ENCODE measurements around the gene TCF12.

TCF12 gene

DNA sequence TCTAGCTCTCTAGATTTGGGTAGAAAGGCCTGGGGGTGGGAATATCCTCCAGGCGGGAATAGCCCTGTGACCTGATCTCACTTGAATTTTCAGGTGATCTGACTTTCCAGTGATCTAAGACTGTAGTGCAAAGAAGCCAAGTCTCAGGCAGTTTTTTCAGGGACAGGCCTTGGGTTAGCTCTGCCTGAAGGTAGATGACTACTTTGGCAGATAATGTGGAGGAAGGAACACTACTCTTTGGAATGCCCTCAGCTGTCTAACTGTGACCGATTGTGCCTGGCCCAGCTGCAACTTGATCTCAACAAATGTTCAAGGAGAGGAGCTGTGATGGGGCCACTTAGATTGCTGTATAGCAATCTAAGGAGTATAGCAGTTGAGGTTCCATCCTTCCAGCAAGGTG, 193.7 kb downstream of the TCF12 start:
- peaks cover 5% of the 10 kb centered on the region; the same call in 1 of the 2 replicates for H3K4me1 ChIP-seq
- H3K27me3 ChIP-seq: no peaks in the 10 kb centered on the region
- H3K9me3 ChIP-seq: no peaks in the 10 kb centered on the region
- TF ChIP-seq, protein P1, sequence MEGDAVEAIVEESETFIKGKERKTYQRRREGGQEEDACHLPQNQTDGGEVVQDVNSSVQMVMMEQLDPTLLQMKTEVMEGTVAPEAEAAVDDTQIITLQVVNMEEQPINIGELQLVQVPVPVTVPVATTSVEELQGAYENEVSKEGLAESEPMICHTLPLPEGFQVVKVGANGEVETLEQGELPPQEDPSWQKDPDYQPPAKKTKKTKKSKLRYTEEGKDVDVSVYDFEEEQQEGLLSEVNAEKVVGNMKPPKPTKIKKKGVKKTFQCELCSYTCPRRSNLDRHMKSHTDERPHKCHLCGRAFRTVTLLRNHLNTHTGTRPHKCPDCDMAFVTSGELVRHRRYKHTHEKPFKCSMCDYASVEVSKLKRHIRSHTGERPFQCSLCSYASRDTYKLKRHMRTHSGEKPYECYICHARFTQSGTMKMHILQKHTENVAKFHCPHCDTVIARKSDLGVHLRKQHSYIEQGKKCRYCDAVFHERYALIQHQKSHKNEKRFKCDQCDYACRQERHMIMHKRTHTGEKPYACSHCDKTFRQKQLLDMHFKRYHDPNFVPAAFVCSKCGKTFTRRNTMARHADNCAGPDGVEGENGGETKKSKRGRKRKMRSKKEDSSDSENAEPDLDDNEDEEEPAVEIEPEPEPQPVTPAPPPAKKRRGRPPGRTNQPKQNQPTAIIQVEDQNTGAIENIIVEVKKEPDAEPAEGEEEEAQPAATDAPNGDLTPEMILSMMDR (IDR thresholded peaks at IDR 0.05; ENCODE audit: low read depth, low read length): no peak
- no peak for DNase-seq
- no peaks in the 10 kb centered on the region for H3K36me3 ChIP-seq
- no peak overlapping the region for H3K4me3 ChIP-seq (ENCODE audit: low read depth, low read length)

DNA sequence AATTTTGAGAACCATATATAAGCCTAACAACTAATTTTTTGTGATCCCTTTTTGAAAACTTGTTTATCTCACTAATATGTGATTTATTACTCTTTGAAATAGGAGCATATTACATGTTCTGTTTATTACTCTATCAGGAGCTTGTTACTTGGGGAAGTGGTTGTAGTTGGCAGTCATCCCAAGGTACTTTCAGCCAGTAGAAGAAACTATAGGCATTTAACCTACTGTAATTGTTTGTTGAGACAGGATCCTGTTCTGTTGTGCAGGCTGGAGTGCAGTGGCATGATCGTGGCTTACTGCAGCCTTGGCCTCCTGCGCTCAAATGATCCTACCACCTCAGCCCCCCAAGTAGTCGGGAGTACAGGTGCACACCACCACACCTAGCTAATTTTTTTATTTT, 195.6 kb downstream of the TCF12 start:
- Histone ChIP-seq H3K9me3 (no peaks in the 10 kb centered on the region), H3K4me1 (peaks cover 10% of the 10 kb centered on the region), H3K4me3 (ENCODE audit: low read depth, low read length) (no peak overlapping the region), H3K36me3 (no peaks in the 10 kb centered on the region), H3K27me3 (no peaks in the 10 kb centered on the region)
- TF ChIP-seq, protein P1 (IDR thresholded peaks at IDR 0.05; ENCODE audit: low read depth, low read length): no peak
- DNase-seq: no peak

DNA sequence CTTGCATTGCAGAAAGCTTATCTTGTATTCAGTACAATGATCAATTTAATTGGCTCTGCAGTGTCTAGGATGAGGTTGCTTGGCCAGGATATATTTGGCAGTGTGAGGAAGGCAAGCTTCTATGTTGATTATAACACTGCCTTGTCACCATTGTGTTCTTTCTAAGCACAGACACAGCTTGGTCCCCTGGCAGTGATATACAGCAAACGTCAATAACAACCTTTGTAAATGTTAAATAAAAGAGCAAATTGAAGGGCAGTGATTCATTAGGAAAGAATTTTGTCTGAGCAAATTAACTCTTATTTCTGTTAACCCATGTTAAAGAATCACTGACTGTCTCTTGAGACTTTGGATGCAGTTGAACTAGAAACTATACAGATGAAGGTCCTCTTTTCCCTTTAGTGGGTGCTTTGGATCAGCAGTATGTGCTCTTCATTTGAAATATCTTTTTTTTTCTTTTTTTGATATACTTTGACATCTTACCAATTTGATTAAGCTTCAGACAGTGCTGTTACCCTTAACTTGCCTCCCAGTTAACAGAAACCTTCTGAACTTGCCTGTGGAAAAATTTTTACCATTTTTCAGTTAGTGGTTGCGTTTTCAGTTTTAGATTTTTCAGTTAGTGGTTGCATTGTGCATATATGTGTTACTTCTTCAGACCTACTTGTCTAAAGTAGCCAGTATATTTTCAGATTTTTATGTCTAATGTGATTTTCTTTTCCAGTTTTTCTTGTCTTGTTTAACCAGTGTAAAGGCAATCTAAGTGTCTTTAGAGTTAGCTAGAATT, 199.8 kb downstream of the TCF12 start:
- Histone ChIP-seq H3K27me3 (no peaks in the 10 kb centered on the region), H3K36me3 (no peaks in the 10 kb centered on the region; the same call in 1 of the 2 replicates), H3K4me1 (peaks cover 20% of the 10 kb centered on the region), H3K9me3 (no peaks in the 10 kb centered on the region), H3K4me3 (ENCODE audit: low read depth, low read length) (no peak overlapping the region)
- DNase-seq: no peak
- TF ChIP-seq, protein P1 (IDR thresholded peaks at IDR 0.05; ENCODE audit: low read depth, low read length): no peak

DNA sequence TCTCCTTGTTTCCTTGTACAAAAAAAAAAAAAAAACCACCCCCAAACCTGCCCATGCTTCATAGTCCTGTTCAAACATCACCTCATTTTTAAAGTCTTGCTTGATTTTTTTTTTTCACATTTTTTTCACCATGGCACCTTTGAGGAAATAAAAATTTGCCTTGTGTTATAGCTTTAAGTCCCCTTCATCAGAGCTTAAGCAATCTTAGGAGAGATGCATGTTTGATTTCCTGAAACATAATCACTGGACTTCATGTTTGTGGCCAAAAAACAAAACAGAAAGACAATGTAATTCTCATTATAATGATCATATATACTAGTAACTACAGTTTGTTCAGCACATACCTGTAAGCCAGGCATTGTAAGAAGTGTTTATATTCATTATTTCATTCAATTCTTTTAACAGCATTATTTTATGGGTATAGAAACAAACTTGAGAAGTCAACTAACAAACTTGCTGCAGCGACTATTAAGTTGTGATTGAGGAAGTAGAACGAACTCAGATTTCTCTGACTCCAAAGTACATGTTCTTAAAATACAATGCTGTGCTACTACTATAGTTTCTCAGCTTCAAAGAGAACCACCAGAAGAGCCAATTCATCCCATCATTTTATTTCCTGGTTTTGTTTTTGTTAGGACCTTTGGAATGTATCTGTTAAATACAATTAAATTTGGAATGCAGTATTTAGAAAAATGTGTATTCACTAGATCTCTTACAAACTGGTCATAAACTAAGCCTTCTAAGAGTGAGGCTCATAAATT, 203.8 kb downstream of the TCF12 start:
- H3K9me3 ChIP-seq: no peaks in the 10 kb centered on the region
- H3K4me3 ChIP-seq (ENCODE audit: low read depth, low read length): no peak overlapping the region
- peaks cover 3% of the 10 kb centered on the region for H3K36me3 ChIP-seq
- peaks cover 20% of the 10 kb centered on the region for H3K4me1 ChIP-seq
- no peak for DNase-seq
- no peaks in the 10 kb centered on the region for H3K27me3 ChIP-seq
- TF ChIP-seq, protein P1 (IDR thresholded peaks at IDR 0.05; ENCODE audit: low read depth, low read length): no peak

DNA sequence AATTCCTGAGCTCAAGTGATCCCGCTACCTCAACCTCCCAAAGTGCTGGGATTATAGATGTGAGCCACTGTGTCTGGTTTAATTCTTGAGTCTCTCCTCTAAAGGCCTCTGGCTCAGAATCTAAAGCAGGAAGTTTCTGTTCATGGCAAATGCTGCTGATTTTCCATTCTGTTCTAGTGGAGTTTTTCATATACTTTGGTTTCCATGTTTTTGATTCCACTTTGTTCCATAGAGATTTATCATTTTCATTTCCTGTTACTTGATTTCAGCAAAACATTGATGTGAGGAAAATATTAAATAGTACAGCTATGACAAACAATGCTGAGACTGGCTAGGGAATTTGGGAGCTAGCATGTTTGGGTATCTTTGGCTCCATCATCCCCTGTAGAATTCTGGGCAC, 205.6 kb downstream of the TCF12 start:
- H3K4me1 ChIP-seq: peaks cover 15% of the 10 kb centered on the region
- no peak for DNase-seq
- TF ChIP-seq, protein P1 (IDR thresholded peaks at IDR 0.05; ENCODE audit: low read depth, low read length): no peak

DNA sequence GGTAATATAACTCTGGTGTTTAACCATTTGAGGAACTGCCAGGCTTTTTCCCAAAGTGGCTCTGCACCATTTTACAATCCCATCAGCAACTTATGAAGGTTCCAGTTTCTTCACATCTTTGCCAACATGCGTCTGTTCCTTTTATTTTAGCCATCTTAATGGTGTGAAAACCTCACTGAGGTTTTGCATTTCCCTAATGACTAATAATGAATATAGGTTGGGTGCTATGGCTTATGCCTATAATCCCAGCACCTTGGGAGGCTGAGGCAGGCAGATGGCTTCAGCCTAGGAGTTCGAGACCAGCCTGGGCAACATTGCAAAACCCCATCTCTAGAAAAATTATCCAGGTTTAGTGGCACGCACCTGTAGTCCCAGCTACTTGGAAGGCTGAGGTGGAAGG, 210.6 kb downstream of the TCF12 start:
- no peak for DNase-seq
- H3K9me3 ChIP-seq: no peaks in the 10 kb centered on the region
- TF ChIP-seq, protein P1 (IDR thresholded peaks at IDR 0.05; ENCODE audit: low read depth, low read length): no peak
- no peak overlapping the region for H3K4me3 ChIP-seq (ENCODE audit: low read depth, low read length)
- peaks cover 12% of the 10 kb centered on the region for H3K4me1 ChIP-seq
- H3K27me3 ChIP-seq: no peaks in the 10 kb centered on the region
- H3K36me3 ChIP-seq: peaks cover 3% of the 10 kb centered on the region

More for the DNA sequence above, 205.6 kb downstream of the TCF12 start:
- Histone ChIP-seq H3K9me3 (no peaks in the 10 kb centered on the region), H3K36me3 (peaks cover 3% of the 10 kb centered on the region), H3K4me3 (ENCODE audit: low read depth, low read length) (no peak overlapping the region), H3K27me3 (no peaks in the 10 kb centered on the region)
